Mesenchymal stem cell (in vitro differentiated cells and primary cell): Measurements from ENCODE around the gene SEZ6.

Source experiments
- DNase-seq: peaks from one replicate; pipeline ENCODE4 v3.0.0-alpha.2; 2013
- H2AFZ ChIP-seq: one replicate; pipeline ENCODE4 v1.6.1; 2013; ENCODE audit warnings: low read depth, mild to moderate bottlenecking, control low read depth, inconsistent platforms, low read length, moderate library complexity
- H2AK5ac ChIP-seq: 2 replicates; pipeline ENCODE4 v1.6.1; 2013; ENCODE audit warnings: low read length, moderate library complexity, mild to moderate bottlenecking, inconsistent platforms; ENCODE audit not compliant: severe bottlenecking
- H2BK120ac ChIP-seq: one replicate; pipeline ENCODE4 v1.6.1; 2013; ENCODE audit warnings: low read depth, mild to moderate bottlenecking, inconsistent platforms, low read length, moderate library complexity
- H2BK12ac ChIP-seq, 2 experiments: one replicate each; pipeline ENCODE4 v1.6.1; 2013; ENCODE audit warnings: inconsistent platforms in 2 of 2, low read length in 2 of 2, mild to moderate bottlenecking in 2 of 2, moderate library complexity in 2 of 2, control low read depth in 1 of 2
- H2BK15ac ChIP-seq: one replicate; pipeline ENCODE4 v1.6.1; 2013; ENCODE audit warnings: mild to moderate bottlenecking, low read depth, inconsistent platforms; ENCODE audit not compliant: poor library complexity, severe bottlenecking
- H2BK5ac ChIP-seq: 2 replicates; pipeline ENCODE4 v1.6.1; 2013; ENCODE audit warnings: low read depth, mild to moderate bottlenecking, low read length, control low read depth, inconsistent platforms; ENCODE audit not compliant: poor library complexity, severe bottlenecking
- H3K14ac ChIP-seq, 2 experiments: one replicate each; pipeline ENCODE4 v1.6.1; 2013; ENCODE audit warnings: inconsistent platforms in 2 of 2, low read length in 2 of 2, control low read depth in 1 of 2, mild to moderate bottlenecking in 1 of 2, moderate library complexity in 1 of 2
- H3K18ac ChIP-seq, 2 experiments: one replicate each; pipeline ENCODE4 v1.6.1; 2013; ENCODE audit warnings: inconsistent platforms in 2 of 2, low read length in 2 of 2, control low read depth in 1 of 2, low read depth in 1 of 2, mild to moderate bottlenecking in 1 of 2
- H3K23ac ChIP-seq, 2 experiments: one replicate each; pipeline ENCODE4 v1.6.1; 2013; ENCODE audit warnings: inconsistent platforms in 2 of 2, low read length in 2 of 2, mild to moderate bottlenecking in 2 of 2, moderate library complexity in 2 of 2, control low read depth in 1 of 2
- H3K27ac ChIP-seq: 2 replicates; pipeline ENCODE4 v1.5.1; 2013; ENCODE audit warnings: mild to moderate bottlenecking, moderate library complexity, low read length, control low read depth, inconsistent platforms; ENCODE audit not compliant: poor library complexity, severe bottlenecking
- H3K27me3 ChIP-seq, 2 experiments: 2 replicates each; pipeline versions ENCODE4 v1.6.1 to v1.7.0; 2013; ENCODE audit warnings: low read length in 2 of 2, mild to moderate bottlenecking in 2 of 2, moderate library complexity in 2 of 2, control low read depth in 1 of 2, inconsistent platforms in 1 of 2; ENCODE audit not compliant: control insufficient read depth in 1 of 2, insufficient read depth in 1 of 2
- H3K36me3 ChIP-seq, 2 experiments: 2 replicates each; pipeline versions ENCODE4 v1.6.1 to v1.7.0; 2013; ENCODE audit warnings: low read length in 2 of 2, control low read depth in 1 of 2, inconsistent platforms in 1 of 2, low read depth in 1 of 2, mild to moderate bottlenecking in 1 of 2; ENCODE audit not compliant: insufficient read depth in 2 of 2, control insufficient read depth in 1 of 2
- H3K4ac ChIP-seq, 2 experiments: one replicate each; pipeline ENCODE4 v1.6.1; 2013; ENCODE audit warnings: inconsistent platforms in 2 of 2, low read length in 2 of 2, mild to moderate bottlenecking in 2 of 2, moderate library complexity in 2 of 2, control low read depth in 1 of 2, low read depth in 1 of 2
- H3K4me1 ChIP-seq: 2 replicates; pipeline ENCODE4 v1.6.1; 2013; ENCODE audit warnings: low read depth, low read length, control low read depth; ENCODE audit not compliant: control insufficient read depth, insufficient read depth
- H3K4me2 ChIP-seq: 2 replicates; pipeline ENCODE4 v1.6.1; 2013; ENCODE audit warnings: low read length, mild to moderate bottlenecking, inconsistent platforms; ENCODE audit not compliant: poor library complexity, severe bottlenecking
- H3K4me3 ChIP-seq, 2 experiments: 2 replicates each; pipeline versions ENCODE4 v1.5.1 to v1.7.0; 2013; ENCODE audit warnings: low read length in 2 of 2, mild to moderate bottlenecking in 2 of 2, control low read depth in 1 of 2, low read depth in 1 of 2; ENCODE audit not compliant: insufficient read depth in 1 of 2
- H3K79me1 ChIP-seq: replicated peaks from 2 replicates; pipeline ENCODE4 v1.6.1; 2013; ENCODE audit warnings: mild to moderate bottlenecking, control low read depth, low read length, inconsistent platforms; ENCODE audit not compliant: poor library complexity, severe bottlenecking
- H3K9ac ChIP-seq: 2 replicates; pipeline ENCODE4 v1.7.0; 2013; ENCODE audit warnings: mild to moderate bottlenecking, low read length, moderate library complexity
- H3K9me3 ChIP-seq: 2 replicates; pipeline ENCODE4 v1.7.0; 2013; ENCODE audit warnings: mild to moderate bottlenecking, low read length; ENCODE audit not compliant: control insufficient read depth
- H4K8ac ChIP-seq: one replicate; pipeline ENCODE4 v1.6.1; 2013; ENCODE audit warnings: inconsistent platforms, mild to moderate bottlenecking, low read length, moderate library complexity
- H4K91ac ChIP-seq: one replicate; pipeline ENCODE4 v1.6.1; 2013; ENCODE audit warnings: mild to moderate bottlenecking, low read length, inconsistent platforms
- WGBS: methylation state at CpG from one replicate; pipeline ENCODE4 v1.1.7; 2013; ENCODE audit warnings: mixed read lengths; 5-methylcytosine and 5-hydroxymethylcytosine counted together

SEZ6 gene

DNA sequence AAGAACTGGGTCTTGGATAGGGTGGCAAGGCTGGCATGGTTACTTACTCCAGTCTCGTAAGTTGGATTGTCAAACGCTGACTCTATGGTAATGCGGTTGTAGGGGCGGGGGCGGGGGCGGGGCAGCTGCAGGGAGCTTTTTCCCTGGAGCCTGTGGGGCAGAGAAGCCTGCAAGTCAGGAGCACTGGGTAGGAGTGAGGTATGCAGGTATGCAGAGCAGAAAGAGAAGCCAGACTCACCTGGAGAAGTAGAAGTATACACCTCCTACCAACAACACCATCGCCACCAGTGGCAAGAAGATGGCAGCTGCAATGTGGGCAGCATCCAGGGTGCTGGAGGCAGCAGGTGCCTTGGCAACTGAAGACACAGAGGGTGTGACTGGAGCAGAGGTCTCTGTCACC lies 49.7 kb downstream of the SEZ6 start:
- Histone ChIP-seq H4K91ac (no peak overlapping the region), H2BK5ac (no peak overlapping the region)
- WGBS: 46% methylated on average over 6 of the region's 7 CpGs

DNA sequence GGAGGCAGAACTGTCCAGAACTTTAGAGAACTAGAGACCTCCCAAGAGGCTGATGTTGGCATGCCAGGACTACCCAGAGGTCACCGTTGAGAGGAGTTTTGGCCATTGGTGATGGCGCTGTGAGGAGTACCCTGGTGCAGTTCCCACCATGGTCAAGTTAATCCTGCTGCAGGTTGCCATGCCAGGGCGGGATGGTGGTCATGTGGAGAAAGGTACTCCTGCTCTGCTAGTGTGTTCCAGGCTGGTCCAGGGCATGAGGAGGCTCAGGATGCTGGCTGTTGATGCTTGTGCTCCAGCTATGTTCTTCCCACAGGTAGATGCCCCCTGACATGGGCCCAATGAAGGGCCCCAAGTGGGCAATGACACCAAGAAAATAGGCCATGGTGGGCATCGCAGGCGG lies 50.4 kb downstream of the SEZ6 start:
- Histone ChIP-seq H3K4ac (no peak overlapping the region), H2BK120ac (no peak overlapping the region), H2BK15ac (no peak overlapping the region), H2AK5ac (no peak overlapping the region), H3K79me1 (peaks cover 3% of the 10 kb centered on the region), H3K9me3 (no peaks in the 10 kb centered on the region), H2BK12ac (no peak overlapping the region), H2AFZ (no peak overlapping the region), H2BK5ac (no peak overlapping the region), H3K4me2 (no peak overlapping the region), H3K27me3 (peaks cover under 1 to 3% of the 10 kb centered on the region in 2 experiments), H3K23ac (no peak overlapping the region), H3K4me1 (peaks cover 3% of the 10 kb centered on the region), H3K9ac (no peak overlapping the region), H3K18ac (no peak overlapping the region), H4K8ac (no peak overlapping the region), H4K91ac (no peak overlapping the region), H3K27ac (no peak overlapping the region), H3K14ac (no peak overlapping the region), H3K36me3 (no peaks in the 10 kb centered on the region), H3K4me3 (no peak overlapping the region)
- 87% methylated on average over 5 of the region's 5 CpGs for WGBS
- no peak for DNase-seq

More for the DNA sequence above, 49.7 kb downstream of the SEZ6 start:
- no peak for DNase-seq
- Histone ChIP-seq H3K79me1 (peaks cover 3% of the 10 kb centered on the region), H4K8ac (no peak overlapping the region), H2BK12ac (no peak overlapping the region), H3K27me3 (peaks cover 7 to 10% of the 10 kb centered on the region in 2 experiments), H3K36me3 (no peaks in the 10 kb centered on the region), H3K9ac (no peak overlapping the region), H3K14ac (no peak overlapping the region), H2AK5ac (no peak overlapping the region), H2BK120ac (no peak overlapping the region), H3K18ac (no peak overlapping the region), H3K27ac (no peak overlapping the region), H3K4ac (no peak overlapping the region), H3K4me3 (no peak overlapping the region), H2AFZ (no peak overlapping the region), H2BK15ac (no peak overlapping the region), H3K4me2 (no peak overlapping the region), H3K9me3 (no peaks in the 10 kb centered on the region), H3K23ac (no peak overlapping the region), H3K4me1 (peaks cover 3% of the 10 kb centered on the region)

DNA sequence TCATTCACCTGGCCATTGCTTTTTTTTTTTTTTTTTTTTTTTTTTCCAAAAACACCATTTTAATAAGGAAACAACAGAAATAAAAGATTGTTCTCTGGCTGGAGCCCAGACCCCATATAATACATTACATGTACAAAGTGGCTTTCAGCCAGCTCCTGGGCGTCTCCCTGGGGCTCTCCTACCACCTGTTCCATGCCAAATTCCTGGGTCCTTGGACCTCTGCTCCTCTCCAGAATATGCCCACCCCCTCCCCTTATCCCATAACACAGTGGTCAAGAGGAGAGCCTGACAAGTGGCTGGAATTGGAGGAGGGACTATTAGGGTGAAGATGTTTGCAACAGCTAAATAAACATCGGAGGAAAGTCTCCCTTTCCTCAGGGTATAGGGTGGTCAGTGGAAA lies 50.9 kb downstream of the SEZ6 start:
- Histone ChIP-seq H3K4ac (no peak overlapping the region), H3K14ac (no peak overlapping the region), H3K4me1 (peaks cover 3% of the 10 kb centered on the region), H3K18ac (no peak overlapping the region), H4K91ac (no peak overlapping the region), H3K9me3 (no peaks in the 10 kb centered on the region), H2AFZ (no peak overlapping the region), H3K4me2 (no peak overlapping the region), H4K8ac (no peak overlapping the region), H2BK5ac (no peak overlapping the region), H3K23ac (no peak overlapping the region), H3K4me3 (no peak overlapping the region), H2BK12ac (no peak overlapping the region), H3K9ac (no peak overlapping the region), H2AK5ac (no peak overlapping the region), H3K36me3 (no peaks in the 10 kb centered on the region), H3K27me3 (no peaks in the 10 kb centered on the region), H3K27ac (no peak overlapping the region), H2BK15ac (no peak overlapping the region), H3K79me1 (peaks cover 3% of the 10 kb centered on the region), H2BK120ac (no peak overlapping the region)
- WGBS: 79% methylated on average over 2 of the region's 2 CpGs
- DNase-seq: no peak

DNA sequence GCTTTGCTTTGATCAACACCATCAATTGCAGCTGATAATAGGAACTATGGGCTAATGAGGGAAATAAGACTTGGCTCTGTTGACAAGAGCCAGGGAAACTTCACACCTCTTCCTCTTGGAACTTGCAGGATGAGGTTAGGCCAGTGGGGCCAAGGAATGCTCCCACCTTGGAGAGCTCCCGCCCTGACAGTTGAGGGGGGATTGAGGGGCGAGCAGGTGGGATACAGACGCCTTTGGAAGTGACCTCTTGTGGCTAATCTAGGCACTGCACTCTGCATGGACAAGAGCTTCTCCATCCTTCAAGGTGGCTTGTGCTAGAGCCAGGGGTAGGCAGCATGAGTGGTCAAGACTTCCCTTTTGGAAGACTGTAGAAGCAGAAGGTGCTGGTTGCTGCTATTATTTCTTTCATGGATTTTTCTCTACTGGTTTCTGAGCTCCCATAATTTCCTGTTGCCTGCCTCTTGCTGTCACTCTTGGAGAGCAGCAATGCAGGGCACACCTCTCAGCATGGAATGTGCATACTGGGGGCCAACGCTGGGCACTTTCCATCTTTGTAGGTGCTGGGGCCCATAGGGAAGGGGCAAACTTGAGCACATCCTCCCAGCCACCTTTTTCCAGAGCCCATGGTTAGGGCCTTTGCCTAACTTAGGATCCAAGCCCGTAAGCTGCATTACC lies 52.3 kb downstream of the SEZ6 start:
- H3K4ac ChIP-seq: no peak overlapping the region
- no peak overlapping the region for H2BK120ac ChIP-seq
- no peak overlapping the region for H2AK5ac ChIP-seq
- 26% methylated on average over 5 of the region's 5 CpGs for WGBS
- peak; percentile 64 for DNase-seq
- no peaks in the 10 kb centered on the region for H3K36me3 ChIP-seq
- H2BK15ac ChIP-seq: no peak overlapping the region
- no peak overlapping the region for H2BK12ac ChIP-seq
- no peak overlapping the region for H3K14ac ChIP-seq
- no peak overlapping the region for H3K4me3 ChIP-seq
- no peak overlapping the region for H4K8ac ChIP-seq
- H4K91ac ChIP-seq: no peak overlapping the region
- peaks cover 3% of the 10 kb centered on the region for H3K4me1 ChIP-seq
- no peaks in the 10 kb centered on the region for H3K9me3 ChIP-seq
- H2BK5ac ChIP-seq: no peak overlapping the region
- H3K27me3 ChIP-seq: no peaks in the 10 kb centered on the region
- no peak overlapping the region for H3K23ac ChIP-seq
- no peak overlapping the region for H3K27ac ChIP-seq
- H3K4me2 ChIP-seq: no peak overlapping the region
- peaks cover 3% of the 10 kb centered on the region for H3K79me1 ChIP-seq
- no peak overlapping the region for H3K18ac ChIP-seq
- no peak overlapping the region for H3K9ac ChIP-seq
- H2AFZ ChIP-seq: no peak overlapping the region
